ENCODE measurements around the gene TENM4. TPM values are rescaled to one million over a fixed set of nuclear protein-coding genes. Genes with fewer than 3 reads are reported as not detected.

TENM4 gene
- total RNA-seq, 2 donors from 2014 or later: 2.6 to 6.8 TPM

DNA sequence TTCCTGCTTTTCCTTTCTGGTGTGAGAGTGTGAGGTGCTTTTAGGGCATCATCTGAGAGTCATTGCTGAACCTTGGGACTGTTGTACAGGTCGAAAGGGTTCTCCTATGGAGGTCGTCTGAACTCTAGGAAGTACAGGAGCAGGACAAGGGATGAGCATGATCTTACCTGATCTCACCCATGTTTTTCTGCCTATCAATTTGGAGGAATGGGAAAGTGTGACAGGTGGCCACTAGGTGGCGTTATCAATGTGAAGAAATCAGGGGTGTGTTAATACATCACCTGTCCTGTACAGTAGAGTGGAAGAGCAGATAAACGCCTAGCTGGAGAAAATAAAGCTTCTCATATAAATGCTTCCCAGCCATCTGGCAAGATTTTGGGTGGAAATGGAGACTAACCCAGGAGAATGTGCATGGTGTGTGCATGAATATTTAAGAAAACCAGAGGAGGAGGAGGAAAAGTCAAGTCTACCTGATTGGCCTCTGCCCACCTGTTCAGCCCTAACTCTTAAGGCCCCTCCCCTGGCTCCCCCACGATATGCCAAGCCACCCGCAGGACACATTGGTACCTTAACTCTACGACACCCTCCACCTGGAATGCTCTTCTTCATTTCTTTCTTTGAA lies 794.2 kb downstream of the TENM4 start:
- intact Hi-C loops (cut with DNase I): loop anchor here (2.0 to 10.0 kb wide), 5 partner anchors 316 to 846 kb away; no protein-coding TSS in a partner anchor
- WGBS: 32% methylated on average over 7 of the region's 7 CpGs
- DNase-seq (ENCODE audit: low spot score): peak; percentile 69
- TF ChIP-seq POLR2AphosphoS5 (IDR thresholded peaks at IDR 0.05) (no peak), POLR2A (IDR thresholded peaks at IDR 0.05) (no peak)
- TF ChIP-seq, protein P1, sequence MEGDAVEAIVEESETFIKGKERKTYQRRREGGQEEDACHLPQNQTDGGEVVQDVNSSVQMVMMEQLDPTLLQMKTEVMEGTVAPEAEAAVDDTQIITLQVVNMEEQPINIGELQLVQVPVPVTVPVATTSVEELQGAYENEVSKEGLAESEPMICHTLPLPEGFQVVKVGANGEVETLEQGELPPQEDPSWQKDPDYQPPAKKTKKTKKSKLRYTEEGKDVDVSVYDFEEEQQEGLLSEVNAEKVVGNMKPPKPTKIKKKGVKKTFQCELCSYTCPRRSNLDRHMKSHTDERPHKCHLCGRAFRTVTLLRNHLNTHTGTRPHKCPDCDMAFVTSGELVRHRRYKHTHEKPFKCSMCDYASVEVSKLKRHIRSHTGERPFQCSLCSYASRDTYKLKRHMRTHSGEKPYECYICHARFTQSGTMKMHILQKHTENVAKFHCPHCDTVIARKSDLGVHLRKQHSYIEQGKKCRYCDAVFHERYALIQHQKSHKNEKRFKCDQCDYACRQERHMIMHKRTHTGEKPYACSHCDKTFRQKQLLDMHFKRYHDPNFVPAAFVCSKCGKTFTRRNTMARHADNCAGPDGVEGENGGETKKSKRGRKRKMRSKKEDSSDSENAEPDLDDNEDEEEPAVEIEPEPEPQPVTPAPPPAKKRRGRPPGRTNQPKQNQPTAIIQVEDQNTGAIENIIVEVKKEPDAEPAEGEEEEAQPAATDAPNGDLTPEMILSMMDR (IDR thresholded peaks at IDR 0.05): peak; percentile 56 to 87 (median 82)
- H3K4me1 ChIP-seq (replicated peaks): no peaks in the 10 kb centered on the region
- H3K4me3 ChIP-seq: no peak overlapping the region
- H3K27ac ChIP-seq: no peak overlapping the region
- H3K36me3 ChIP-seq: no peaks in the 10 kb centered on the region
- H3K27me3 ChIP-seq (replicated peaks; ENCODE audit: insufficient read depth): no peaks in the 10 kb centered on the region
- H3K9me3 ChIP-seq: no peaks in the 10 kb centered on the region

DNA sequence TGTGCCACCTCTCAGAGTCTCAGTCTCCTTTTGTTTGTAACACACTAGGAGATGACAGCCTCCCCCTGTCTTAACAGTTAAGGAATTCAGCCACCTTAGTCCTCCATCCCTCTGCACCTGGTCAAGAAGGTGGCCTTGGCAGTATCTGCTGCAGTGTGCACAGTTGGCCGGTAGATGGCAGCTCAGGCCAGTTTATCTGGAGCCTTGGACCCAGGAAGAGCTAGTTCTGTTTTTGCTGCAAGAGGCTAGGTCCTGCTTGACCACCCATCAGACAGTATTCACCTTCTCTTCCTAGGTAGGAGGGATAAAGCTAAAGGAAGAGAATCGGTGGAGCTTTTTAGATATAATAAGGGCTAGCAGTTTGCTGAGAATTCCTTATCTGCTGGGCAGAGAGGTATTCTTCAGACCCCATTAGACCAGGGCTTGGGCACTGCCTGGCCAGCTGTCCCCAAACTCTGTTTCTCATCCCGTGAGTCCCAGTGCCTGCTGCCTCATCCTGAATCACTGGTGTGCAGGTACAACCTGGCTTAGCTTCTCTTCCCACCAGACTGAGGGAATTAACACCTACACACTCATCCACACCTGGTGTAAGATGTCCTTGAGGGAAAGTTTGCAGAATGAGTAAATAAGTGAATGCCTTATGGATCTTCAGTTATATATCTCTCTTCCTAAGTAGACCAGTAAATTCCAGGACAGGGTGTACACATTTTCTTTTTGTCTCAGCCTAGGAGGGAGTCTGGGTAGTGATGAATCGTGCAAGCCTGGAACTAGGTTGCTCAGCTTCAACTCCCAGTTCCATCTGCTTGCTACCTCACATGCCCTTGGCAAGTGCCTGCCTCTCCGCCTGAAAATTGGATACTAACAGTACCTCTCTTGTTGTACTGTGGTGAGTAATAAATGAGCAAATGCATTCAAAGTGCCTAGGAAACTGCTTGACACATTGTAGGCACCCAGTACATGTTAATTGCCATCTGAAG lies 795.3 kb downstream of the TENM4 start:
- Histone ChIP-seq H3K27me3 (replicated peaks; ENCODE audit: insufficient read depth) (no peaks in the 10 kb centered on the region), H3K4me1 (replicated peaks) (no peaks in the 10 kb centered on the region), H3K27ac (no peak overlapping the region), H3K4me3 (no peak overlapping the region), H3K36me3 (no peaks in the 10 kb centered on the region), H3K9me3 (no peaks in the 10 kb centered on the region)
- DNase-seq (ENCODE audit: low spot score): peak; percentile 57
- TF ChIP-seq, protein P1 (IDR thresholded peaks at IDR 0.05): peak; percentile 81 to 93 (median 88)
- TF ChIP-seq POLR2AphosphoS5 (IDR thresholded peaks at IDR 0.05): no peak
- 47% methylated on average over 5 of the region's 5 CpGs for whole genome bisulfite sequencing
- intact Hi-C loops (cut with DNase I): loop anchor here (2.0 to 10.0 kb wide), 5 partner anchors 317 to 847 kb away; no protein-coding TSS in a partner anchor

DNA sequence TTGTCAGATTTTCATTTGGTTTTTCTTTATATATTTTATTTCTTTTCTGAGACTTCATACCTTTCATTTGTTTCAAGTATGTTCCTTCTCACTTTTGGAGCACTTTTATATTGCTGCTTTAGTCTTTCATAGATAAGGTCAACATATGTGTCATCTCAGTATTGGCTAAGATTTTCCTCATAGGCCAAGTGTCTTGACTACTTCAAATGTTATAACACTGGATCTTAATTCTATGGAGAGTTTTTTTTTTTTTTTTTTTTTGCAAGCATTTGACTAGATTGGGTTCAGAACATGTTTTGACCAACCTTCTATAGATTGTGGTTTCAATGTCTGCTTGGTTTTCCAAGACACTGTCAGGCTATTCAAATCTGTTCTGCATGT lies 797.2 kb downstream of the TENM4 start:
- no peaks in the 10 kb centered on the region for H3K36me3 ChIP-seq
- H3K4me1 ChIP-seq (replicated peaks): no peaks in the 10 kb centered on the region
- H3K9me3 ChIP-seq: no peaks in the 10 kb centered on the region
- intact Hi-C loops (cut with DNase I): loop anchor here (10.0 kb wide), 1 partner anchor 511 kb away; no protein-coding TSS in a partner anchor
- no peak for DNase-seq (ENCODE audit: low spot score)
- TF ChIP-seq, protein P1 (IDR thresholded peaks at IDR 0.05): no peak
- TF ChIP-seq POLR2A (IDR thresholded peaks at IDR 0.05) (no peak), POLR2AphosphoS5 (IDR thresholded peaks at IDR 0.05) (no peak)
- H3K27me3 ChIP-seq (replicated peaks; ENCODE audit: insufficient read depth): no peaks in the 10 kb centered on the region
- H3K27ac ChIP-seq: no peak overlapping the region
- H3K4me3 ChIP-seq: no peak overlapping the region

DNA sequence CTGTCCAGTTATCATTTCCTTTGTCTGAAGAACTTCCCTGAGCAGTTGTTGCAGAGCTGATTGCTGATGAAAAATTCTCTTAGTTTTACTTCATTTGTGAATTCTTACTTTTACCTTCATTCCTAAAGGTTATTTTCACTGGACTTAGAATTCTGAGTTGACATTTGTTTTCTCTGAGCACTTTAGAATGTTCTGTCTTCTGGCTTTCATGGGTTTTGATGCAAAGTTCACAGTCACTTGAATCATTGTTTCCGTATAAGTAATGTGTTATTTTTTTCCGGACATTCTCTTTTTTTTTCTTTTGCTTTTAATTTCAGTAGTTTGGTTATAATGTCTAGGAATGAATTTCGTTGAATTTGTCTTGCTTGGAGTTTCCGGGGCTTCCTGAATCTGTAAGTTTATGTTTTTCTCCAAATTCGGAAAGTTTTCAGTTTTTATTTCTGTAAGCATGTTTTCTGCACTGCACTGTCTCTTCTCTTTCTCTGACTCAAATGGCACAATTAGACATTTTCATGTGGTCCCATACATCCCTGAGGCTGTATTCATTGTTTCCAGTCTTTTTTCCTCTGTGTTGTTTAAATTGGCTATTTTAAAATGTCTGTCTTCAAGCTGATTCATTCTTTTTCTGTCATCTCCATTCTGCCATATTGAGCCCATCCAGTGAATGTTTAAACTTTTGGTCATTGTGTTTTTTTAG lies 797.7 kb downstream of the TENM4 start:
- intact Hi-C loops (cut with DNase I): loop anchor here (10.0 kb wide), 1 partner anchor 512 kb away; no protein-coding TSS in a partner anchor
- no peaks in the 10 kb centered on the region for H3K9me3 ChIP-seq
- H3K4me1 ChIP-seq (replicated peaks): no peaks in the 10 kb centered on the region
- TF ChIP-seq POLR2A (IDR thresholded peaks at IDR 0.05) (no peak), POLR2AphosphoS5 (IDR thresholded peaks at IDR 0.05) (no peak)
- TF ChIP-seq, protein P1 (IDR thresholded peaks at IDR 0.05): no peak
- H3K4me3 ChIP-seq: no peak overlapping the region
- H3K27me3 ChIP-seq (replicated peaks; ENCODE audit: insufficient read depth): no peaks in the 10 kb centered on the region
- H3K36me3 ChIP-seq: no peaks in the 10 kb centered on the region
- no peak for DNase-seq (ENCODE audit: low spot score)
- 85% methylated on average over 5 of the region's 5 CpGs for WGBS
- H3K27ac ChIP-seq: no peak overlapping the region
